H9 (cell line): ENCODE results near the gene RBP7. TPM values are rescaled to one million over a fixed set of nuclear protein-coding genes. Genes with fewer than 3 reads are reported as not detected.

Experiments used
- DNase-seq: peaks from one replicate; pipeline ENCODE4 v3.0.0-alpha.2; 2017
- H2AFZ ChIP-seq: one replicate; pipeline ENCODE4 v1.6.1; 2013; ENCODE audit warnings: mild to moderate bottlenecking, low read length, control low read depth, moderate library complexity
- H2AK5ac ChIP-seq: 2 replicates; pipeline ENCODE4 v1.6.1; 2013; ENCODE audit warnings: low read length, control low read depth, mixed read lengths; ENCODE audit not compliant: insufficient read length
- H2BK120ac ChIP-seq: one replicate; pipeline ENCODE4 v1.6.1; 2013; ENCODE audit warnings: low read depth, mild to moderate bottlenecking, low read length, control low read depth, inconsistent platforms; ENCODE audit not compliant: poor library complexity, severe bottlenecking
- H2BK12ac ChIP-seq: 2 replicates; pipeline ENCODE4 v1.6.1; 2013; ENCODE audit warnings: low read length, control low read depth, mixed read lengths, low read depth; ENCODE audit not compliant: insufficient read length
- H2BK15ac ChIP-seq: 2 replicates; pipeline ENCODE4 v1.6.1; 2013; ENCODE audit warnings: low read depth, low read length, control low read depth
- H2BK20ac ChIP-seq: one replicate; pipeline ENCODE4 v1.6.1; 2013; ENCODE audit warnings: low read depth, mild to moderate bottlenecking, low read length, control low read depth, inconsistent platforms; ENCODE audit not compliant: poor library complexity, severe bottlenecking
- H2BK5ac ChIP-seq: 2 replicates; pipeline ENCODE4 v1.6.1; 2013; ENCODE audit warnings: low read length, control low read depth, mixed read lengths; ENCODE audit not compliant: insufficient read length
- H3K14ac ChIP-seq: 2 replicates; pipeline ENCODE4 v1.6.1; 2013; ENCODE audit warnings: low read length, control low read depth; ENCODE audit not compliant: insufficient read depth
- H3K18ac ChIP-seq: 2 replicates; pipeline ENCODE4 v1.6.1; 2013; ENCODE audit warnings: low read depth, mild to moderate bottlenecking, mixed read lengths, low read length, control low read depth; ENCODE audit not compliant: insufficient read length
- H3K23ac ChIP-seq: 2 replicates; pipeline ENCODE4 v1.6.1; 2013; ENCODE audit warnings: low read length, control low read depth, mixed read lengths, low read depth; ENCODE audit not compliant: insufficient read length
- H3K23me2 ChIP-seq: 2 replicates; pipeline ENCODE4 v1.6.1; 2013; ENCODE audit warnings: low read depth, mild to moderate bottlenecking, mixed read lengths, low read length, control low read depth; ENCODE audit not compliant: insufficient read length, poor library complexity, severe bottlenecking
- H3K27ac ChIP-seq: 2 replicates; pipeline ENCODE4 v1.5.1; 2013; ENCODE audit warnings: low read length, control low read depth, mixed read lengths, low read depth; ENCODE audit not compliant: insufficient read length
- H3K27me3 ChIP-seq: 2 replicates; pipeline ENCODE4 v1.6.1; 2013; ENCODE audit warnings: low read length, control low read depth, inconsistent platforms; ENCODE audit not compliant: insufficient read depth
- H3K4ac ChIP-seq: 2 replicates; pipeline ENCODE4 v1.6.1; 2013; ENCODE audit warnings: low read depth, mild to moderate bottlenecking, control low read depth, inconsistent platforms, low read length, moderate library complexity
- H3K4me1 ChIP-seq: 2 replicates; pipeline ENCODE4 v1.6.1; 2013; ENCODE audit warnings: low read length, control low read depth, inconsistent platforms; ENCODE audit not compliant: insufficient read depth
- H3K4me2 ChIP-seq: 2 replicates; pipeline ENCODE4 v1.6.1; 2013; ENCODE audit warnings: low read length, control low read depth, mixed read lengths; ENCODE audit not compliant: insufficient read length, insufficient read depth
- H3K56ac ChIP-seq: 2 replicates; pipeline ENCODE4 v1.6.1; 2013; ENCODE audit warnings: low read depth, mild to moderate bottlenecking, mixed read lengths, low read length, control low read depth; ENCODE audit not compliant: insufficient read length
- H3K79me1 ChIP-seq: 2 replicates; pipeline ENCODE4 v1.6.1; 2013; ENCODE audit warnings: low read depth, mild to moderate bottlenecking, moderate library complexity, low read length, control low read depth, inconsistent platforms; ENCODE audit not compliant: insufficient read depth, poor library complexity, severe bottlenecking
- H3K79me2 ChIP-seq: 2 replicates; pipeline ENCODE4 v1.6.1; 2013; ENCODE audit warnings: low read length, control low read depth, inconsistent platforms; ENCODE audit not compliant: insufficient read depth
- H3K9ac ChIP-seq: 2 replicates; pipeline ENCODE4 v1.6.1; 2013; ENCODE audit warnings: low read length, control low read depth, mixed read lengths; ENCODE audit not compliant: insufficient read length; ENCODE audit errors: extremely low read depth
- H3K9me3 ChIP-seq: one replicate; pipeline ENCODE4 v1.6.1; 2013; ENCODE audit warnings: low read depth, low read length, inconsistent platforms; ENCODE audit not compliant: control insufficient read depth
- H3T11ph ChIP-seq: one replicate; pipeline ENCODE4 v1.6.1; 2013; ENCODE audit warnings: mild to moderate bottlenecking, low read length, control low read depth, inconsistent platforms
- H4K20me1 ChIP-seq: one replicate; pipeline ENCODE4 v1.6.1; 2013; ENCODE audit not compliant: control insufficient read depth, insufficient read length, insufficient read depth
- H4K5ac ChIP-seq: 2 replicates; pipeline ENCODE4 v1.6.1; 2013; ENCODE audit warnings: low read depth, mild to moderate bottlenecking, mixed read lengths, low read length, control low read depth; ENCODE audit not compliant: insufficient read length
- H4K8ac ChIP-seq: replicated peaks from 2 replicates; pipeline ENCODE4 v1.6.1; 2013; ENCODE audit warnings: low read length, control low read depth, mixed read lengths, low read depth; ENCODE audit not compliant: insufficient read length
- H4K91ac ChIP-seq: 2 replicates; pipeline ENCODE4 v1.6.1; 2013; ENCODE audit warnings: low read depth, mild to moderate bottlenecking, moderate library complexity, mixed read lengths, low read length, control low read depth; ENCODE audit not compliant: insufficient read length
- H3K27ac Mint-ChIP-seq, 3 experiments: 2 replicates in 2 of 3; 3 replicates in 1 of 3; pipeline ENCODE4 v1.8.0; 2020 to 2021; ENCODE audit warnings: mixed read lengths in 3 of 3, mild to moderate bottlenecking in 1 of 3, moderate library complexity in 1 of 3
- H3K27me3 Mint-ChIP-seq: 2 replicates; pipeline ENCODE4 v1.8.0; 2021; ENCODE audit warnings: low read depth, mild to moderate bottlenecking, moderate library complexity, mixed read lengths
- H3K36me3 Mint-ChIP-seq, 3 experiments: 2 replicates in 2 of 3; 3 replicates in 1 of 3; pipeline ENCODE4 v1.8.0; 2020 to 2021; ENCODE audit warnings: low read depth in 3 of 3, mixed read lengths in 3 of 3; ENCODE audit not compliant: insufficient read depth in 1 of 3
- H3K4me1 Mint-ChIP-seq, 2 experiments: 2 replicates each; pipeline ENCODE4 v1.8.0; 2020; ENCODE audit warnings: mixed read lengths in 2 of 2
- H3K4me3 Mint-ChIP-seq, 2 experiments: 2 replicates in 1 of 2; 3 replicates in 1 of 2; pipeline ENCODE4 v1.8.0; 2020 to 2021; ENCODE audit warnings: mild to moderate bottlenecking in 2 of 2, mixed read lengths in 2 of 2, moderate library complexity in 1 of 2
- H3K9me3 Mint-ChIP-seq, 2 experiments: 2 replicates in 1 of 2; 3 replicates in 1 of 2; pipeline ENCODE4 v1.8.0; 2020; ENCODE audit warnings: mild to moderate bottlenecking in 2 of 2, mixed read lengths in 2 of 2, moderate library complexity in 1 of 2
- CTCF ChIP-seq: fragments of 200-600 bp; sonication (generic); conservative IDR thresholded peaks from 3 replicates; pipeline ENCODE4 v1.8.0; 2021; ENCODE audit warnings: antibody characterized with exemption, mild to moderate bottlenecking
- WGBS: extraction: QIAGEN DNeasy Blood & Tissue Kit; methylation state at CpG from one replicate; pipeline ENCODE4 v1.1.7; 2013; ENCODE audit warnings: missing lambda C conversion rate, low lambda C conversion rate, mixed read lengths; ENCODE audit not compliant: insufficient read length; ENCODE audit errors: extremely low coverage; 5-methylcytosine and 5-hydroxymethylcytosine counted together
- total RNA-seq: library from RNA; stranded (reverse); gene quantifications from 2 replicates; pipeline ENCODE4 v1.2.1, GENCODE V29; 2021

RBP7 gene
- total RNA-seq, 1 experiment from 2014 or later, result 4.5 TPM

GRCh38 chr1:10052347-10052746, 55.3 kb downstream of the RBP7 start:
- H3K9me3 ChIP-seq, result no peaks in the 10 kb centered on the region
- H3K4ac ChIP-seq, result no peak overlapping the region
- H3K18ac ChIP-seq, result no peak overlapping the region
- no peak overlapping the region for H2AFZ ChIP-seq
- H3K23ac ChIP-seq, result no peak overlapping the region
- no peak for TF ChIP-seq CTCF
- peaks cover 11% of the 10 kb centered on the region for H3K79me1 ChIP-seq
- H3K56ac ChIP-seq, result no peak overlapping the region
- H2BK20ac ChIP-seq, result no peak overlapping the region
- peak overlapping the region in 1 of 3 experiments; percentile 55; a peak in 1 of 7 replicates for H3K27ac Mint-ChIP-seq
- H2BK120ac ChIP-seq, result no peak overlapping the region
- no peak overlapping the region for H3K14ac ChIP-seq
- no peak overlapping the region for H2AK5ac ChIP-seq
- peaks cover 6 to 22% (median 9%) of the 10 kb centered on the region in 3 experiments; a peak in 5 of 7 replicates for H3K36me3 Mint-ChIP-seq
- H4K20me1 ChIP-seq, result no peaks in the 10 kb centered on the region
- no peaks in the 10 kb centered on the region for H3K4me1 ChIP-seq
- no peak overlapping the region for H2BK15ac ChIP-seq
- H4K5ac ChIP-seq, result no peak overlapping the region
- H3T11ph ChIP-seq, result no peak overlapping the region
- H4K8ac ChIP-seq, result no peak overlapping the region
- H3K23me2 ChIP-seq, result no peaks in the 10 kb centered on the region
- H3K4me2 ChIP-seq, result no peak overlapping the region
- no peak overlapping the region for H2BK12ac ChIP-seq
- H4K91ac ChIP-seq, result no peak overlapping the region
- no peaks in the 10 kb centered on the region for H3K27me3 ChIP-seq
- H2BK5ac ChIP-seq, result no peak overlapping the region
- no peak for DNase-seq
- H3K9me3 Mint-ChIP-seq, result no peaks in the 10 kb centered on the region
- H3K27me3 Mint-ChIP-seq, result no peaks in the 10 kb centered on the region
- peaks cover 4 to 5% of the 10 kb centered on the region in 2 experiments; a peak in 2 of 4 replicates for H3K4me1 Mint-ChIP-seq
- H3K9ac ChIP-seq, result no peak overlapping the region
- no peak overlapping the region for H3K27ac ChIP-seq
- no CpG with 5 or more reads among the region's 4 CpGs for WGBS
- H3K79me2 ChIP-seq, result peaks cover 14% of the 10 kb centered on the region; the same call in 1 of the 2 replicates
- H3K4me3 Mint-ChIP-seq, result no peak overlapping the region
